Activated T-helper 17 cell treated with anti-CD3 and anti-CD28 coated beads, Interleukin-2, amount 50 U/mL, for 72 hours (primary cell): Measurements from ENCODE around the gene OLFML2A. TPM values are rescaled to one million over a fixed set of nuclear protein-coding genes. Genes with fewer than 3 reads are reported as not detected.
A peak's percentile ranks its signal among the peaks of the same experiment; 100 is the strongest.

Experiments
- ATAC-seq: fragments of 150-1000 bp; cut with Tn5 transposase; replicated peaks from 2 replicates; pipeline ENCODE4 v1.10.0; 2021; ENCODE audit warnings: mild to moderate bottlenecking, moderate library complexity
- H3K27ac Mint-ChIP-seq: one replicate; pipeline ENCODE4 v1.8.0; 2022; ENCODE audit warnings: mixed read lengths
- H3K27me3 Mint-ChIP-seq: one replicate; pipeline ENCODE4 v1.8.0; 2022; ENCODE audit warnings: mixed read lengths
- H3K36me3 Mint-ChIP-seq: one replicate; pipeline ENCODE4 v1.8.0; 2022; ENCODE audit warnings: low read depth, mild to moderate bottlenecking, mixed read lengths
- H3K4me1 Mint-ChIP-seq: one replicate; pipeline ENCODE4 v1.8.0; 2022; ENCODE audit warnings: mixed read lengths
- H3K4me3 Mint-ChIP-seq: one replicate; pipeline ENCODE4 v1.8.0; 2022; ENCODE audit warnings: mild to moderate bottlenecking, mixed read lengths
- H3K9me3 Mint-ChIP-seq: one replicate; pipeline ENCODE4 v1.8.0; 2022; ENCODE audit warnings: mixed read lengths
- total RNA-seq, 2 donors: library from RNA; stranded (reverse); gene quantifications; one replicate each; pipeline ENCODE4 v1.2.3, GENCODE V29; 2022

The OLFML2A gene
- total RNA-seq, 2 donors from 2014 or later = not detected

DNA sequence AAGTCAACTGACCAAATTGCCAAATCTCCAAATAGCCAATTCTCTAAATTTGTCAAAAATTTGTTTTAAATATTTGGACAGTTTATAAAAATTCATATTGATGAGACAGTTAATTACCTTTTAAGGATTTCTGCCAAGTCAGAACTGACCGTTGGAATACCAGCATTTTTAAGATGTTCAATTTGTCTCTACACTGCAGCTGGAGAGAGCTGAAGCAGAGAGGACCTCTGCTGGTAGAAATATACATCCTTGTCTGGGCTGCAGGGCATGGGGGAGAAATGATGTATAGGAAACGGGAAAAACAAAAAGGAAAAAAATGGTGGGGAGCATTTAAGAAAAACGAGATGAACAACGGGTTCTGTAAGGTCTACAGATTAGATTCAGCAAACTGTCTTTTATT is 22.6 kb upstream of the OLFML2A start:
- no peak for ATAC-seq
- Mint-ChIP-seq H3K27me3 (peaks cover 59% of the 10 kb centered on the region), H3K9me3 (no peaks in the 10 kb centered on the region), H3K27ac (no peak overlapping the region), H3K36me3 (no peaks in the 10 kb centered on the region), H3K4me3 (peak overlapping the region; percentile 5), H3K4me1 (peaks cover 9% of the 10 kb centered on the region)

DNA sequence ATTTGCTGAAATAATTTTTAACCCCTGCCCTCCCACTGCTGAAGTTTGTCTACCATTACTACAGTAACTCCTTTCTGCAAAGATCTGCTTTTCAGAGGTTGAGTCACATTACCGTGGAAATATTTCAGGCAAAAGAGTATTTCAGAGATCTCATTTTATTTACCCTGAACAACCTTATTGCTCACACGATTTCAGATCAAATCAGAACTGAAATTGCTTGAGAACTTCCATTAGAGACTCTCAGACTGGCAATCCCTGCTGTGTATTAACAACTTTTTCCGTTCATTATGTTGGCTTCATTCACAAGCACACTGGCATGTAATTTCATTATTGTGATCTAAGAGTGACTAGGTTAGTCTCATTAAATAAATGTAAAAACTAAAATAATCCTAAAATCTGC is 21.9 kb upstream of the OLFML2A start:
- no peak overlapping the region for H3K27ac Mint-ChIP-seq
- no peaks in the 10 kb centered on the region for H3K36me3 Mint-ChIP-seq
- H3K4me3 Mint-ChIP-seq = peak overlapping the region; percentile 5
- H3K4me1 Mint-ChIP-seq = peaks cover 9% of the 10 kb centered on the region
- no peaks in the 10 kb centered on the region for H3K9me3 Mint-ChIP-seq
- peak; percentile 73 for ATAC-seq
- peaks cover 61% of the 10 kb centered on the region for H3K27me3 Mint-ChIP-seq

DNA sequence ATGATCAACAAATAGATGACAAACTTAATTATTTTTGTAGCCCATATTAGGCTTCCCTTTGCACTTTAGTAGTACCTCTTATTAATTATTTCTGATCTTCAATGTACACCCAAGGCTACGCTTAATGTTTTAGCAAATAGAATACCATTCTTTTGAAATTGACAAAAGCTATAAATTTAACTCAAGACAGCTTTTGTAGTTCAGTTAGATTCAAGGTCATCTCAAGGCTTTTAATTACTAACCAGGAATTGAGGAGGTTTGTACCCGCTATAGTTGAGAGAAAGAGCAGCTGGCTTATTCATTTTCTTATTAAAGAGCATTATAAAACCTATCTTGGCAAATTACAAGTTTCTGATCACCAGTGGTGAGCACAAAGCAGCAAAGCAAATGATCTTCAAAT is 20.9 kb upstream of the OLFML2A start:
- no peak for ATAC-seq
- no peak overlapping the region for H3K4me3 Mint-ChIP-seq
- no peaks in the 10 kb centered on the region for H3K36me3 Mint-ChIP-seq
- H3K27ac Mint-ChIP-seq = no peak overlapping the region
- H3K9me3 Mint-ChIP-seq = no peaks in the 10 kb centered on the region
- H3K4me1 Mint-ChIP-seq = peaks cover 9% of the 10 kb centered on the region
- peaks cover 61% of the 10 kb centered on the region for H3K27me3 Mint-ChIP-seq

DNA sequence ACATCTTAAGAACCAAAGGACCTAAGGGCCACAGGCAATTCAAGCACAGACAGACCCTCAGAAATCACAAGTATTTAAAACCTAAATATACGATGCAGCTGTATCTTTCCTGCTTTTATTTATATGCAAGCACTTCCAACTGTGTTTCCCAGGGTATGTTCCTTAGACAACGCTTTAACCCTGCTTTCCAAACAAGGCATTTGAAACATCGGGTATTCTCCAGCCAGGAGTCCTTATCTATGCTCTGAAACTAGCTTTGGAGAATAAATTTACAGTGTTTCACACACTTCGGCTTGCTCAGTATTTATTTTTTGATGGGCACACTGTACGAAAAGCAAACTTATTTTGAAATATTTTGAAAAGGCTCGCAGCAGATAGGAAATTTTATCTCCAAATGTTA is 19.3 kb upstream of the OLFML2A start:
- peaks cover 9% of the 10 kb centered on the region for H3K4me1 Mint-ChIP-seq
- no peaks in the 10 kb centered on the region for H3K9me3 Mint-ChIP-seq
- H3K4me3 Mint-ChIP-seq = no peak overlapping the region
- peaks cover 71% of the 10 kb centered on the region for H3K27me3 Mint-ChIP-seq
- H3K36me3 Mint-ChIP-seq = no peaks in the 10 kb centered on the region
- no peak overlapping the region for H3K27ac Mint-ChIP-seq
- ATAC-seq = no peak

GRCh38 chr9:124758061-124758460 is 18.9 kb upstream of the OLFML2A start:
- ATAC-seq = no peak
- Mint-ChIP-seq H3K9me3 (no peaks in the 10 kb centered on the region), H3K4me3 (no peak overlapping the region), H3K27me3 (peaks cover 73% of the 10 kb centered on the region), H3K36me3 (no peaks in the 10 kb centered on the region), H3K4me1 (peaks cover 9% of the 10 kb centered on the region), H3K27ac (no peak overlapping the region)

GRCh38 chr9:124758691-124759090 is 18.2 kb upstream of the OLFML2A start:
- Mint-ChIP-seq H3K27me3 (peaks cover 75% of the 10 kb centered on the region), H3K9me3 (no peaks in the 10 kb centered on the region), H3K4me1 (peaks cover 9% of the 10 kb centered on the region), H3K27ac (no peak overlapping the region), H3K36me3 (no peaks in the 10 kb centered on the region), H3K4me3 (no peak overlapping the region)
- no peak for ATAC-seq

GRCh38 chr9:124759327-124759726 is 17.6 kb upstream of the OLFML2A start:
- Mint-ChIP-seq H3K36me3 (no peaks in the 10 kb centered on the region), H3K4me1 (peaks cover 9% of the 10 kb centered on the region), H3K27ac (no peak overlapping the region), H3K9me3 (no peaks in the 10 kb centered on the region), H3K27me3 (peaks cover 75% of the 10 kb centered on the region), H3K4me3 (no peak overlapping the region)
- no peak for ATAC-seq

DNA sequence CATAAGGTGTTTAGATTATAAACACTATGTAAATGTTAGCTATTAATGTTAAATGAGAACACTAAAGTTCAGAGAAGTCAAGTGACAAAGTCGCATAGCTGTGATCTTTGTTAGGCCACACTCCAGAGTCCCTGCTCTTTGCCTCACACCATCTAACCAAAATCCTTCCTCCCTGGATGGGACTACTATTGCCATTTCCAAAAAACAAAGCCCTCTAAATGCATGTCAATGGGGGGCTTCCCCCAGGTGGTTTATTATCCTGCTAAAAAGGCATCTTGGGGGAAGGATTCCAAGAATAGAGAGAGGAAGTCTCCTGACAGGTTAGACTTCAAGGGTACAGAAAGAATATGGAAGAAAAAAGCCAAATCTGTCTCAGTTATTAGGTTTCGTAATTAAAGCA is 16.2 kb upstream of the OLFML2A start:
- Mint-ChIP-seq H3K27ac (no peak overlapping the region), H3K36me3 (no peaks in the 10 kb centered on the region), H3K4me3 (no peak overlapping the region), H3K4me1 (no peaks in the 10 kb centered on the region), H3K9me3 (no peaks in the 10 kb centered on the region), H3K27me3 (peaks cover 68% of the 10 kb centered on the region)
- no peak for ATAC-seq

DNA sequence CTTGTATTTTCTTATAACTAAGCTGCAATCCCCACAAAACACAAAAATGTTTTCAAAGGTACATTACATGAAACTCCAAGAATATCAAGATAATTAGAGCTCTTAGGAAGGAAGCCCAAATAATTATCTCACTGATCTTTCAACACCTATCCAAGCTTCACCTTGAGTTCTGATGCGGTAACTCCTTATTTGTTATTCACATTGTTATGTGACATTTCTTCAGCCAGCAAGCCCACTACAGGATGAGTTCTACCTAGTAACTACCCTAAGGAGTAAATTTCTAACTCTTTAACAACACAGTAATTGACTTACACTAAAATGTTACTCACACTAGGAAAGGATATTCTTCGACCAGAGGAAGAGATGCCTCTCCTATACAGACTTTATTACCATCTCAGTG is 15.7 kb upstream of the OLFML2A start:
- Mint-ChIP-seq H3K4me3 (no peak overlapping the region), H3K4me1 (no peaks in the 10 kb centered on the region), H3K36me3 (no peaks in the 10 kb centered on the region), H3K27me3 (peaks cover 69% of the 10 kb centered on the region), H3K9me3 (no peaks in the 10 kb centered on the region), H3K27ac (no peak overlapping the region)
- ATAC-seq = no peak

GRCh38 chr9:124761710-124762109 is 15.2 kb upstream of the OLFML2A start:
- Mint-ChIP-seq H3K4me1 (no peaks in the 10 kb centered on the region), H3K27ac (no peak overlapping the region), H3K4me3 (no peak overlapping the region), H3K36me3 (no peaks in the 10 kb centered on the region), H3K9me3 (no peaks in the 10 kb centered on the region), H3K27me3 (peaks cover 68% of the 10 kb centered on the region)
- ATAC-seq = no peak

- no peaks in the 10 kb centered on the region for H3K4me1 Mint-ChIP-seq
- H3K9me3 Mint-ChIP-seq = no peaks in the 10 kb centered on the region
- peaks cover 67% of the 10 kb centered on the region for H3K27me3 Mint-ChIP-seq
- H3K36me3 Mint-ChIP-seq = no peaks in the 10 kb centered on the region
- no peak overlapping the region for H3K27ac Mint-ChIP-seq
- no peak overlapping the region for H3K4me3 Mint-ChIP-seq
- no peak for ATAC-seq
Observed at GRCh38 chr9:124762633-124763032, 14.3 kb upstream of the OLFML2A start.

GRCh38 chr9:124764774-124765438 is 12.0 kb upstream of the OLFML2A start:
- Mint-ChIP-seq H3K36me3 (peaks cover 9% of the 10 kb centered on the region), H3K27ac (no peak overlapping the region), H3K4me1 (peaks cover 9% of the 10 kb centered on the region), H3K9me3 (no peaks in the 10 kb centered on the region), H3K27me3 (peaks cover 68% of the 10 kb centered on the region), H3K4me3 (no peak overlapping the region)
- ATAC-seq = no peak

DNA sequence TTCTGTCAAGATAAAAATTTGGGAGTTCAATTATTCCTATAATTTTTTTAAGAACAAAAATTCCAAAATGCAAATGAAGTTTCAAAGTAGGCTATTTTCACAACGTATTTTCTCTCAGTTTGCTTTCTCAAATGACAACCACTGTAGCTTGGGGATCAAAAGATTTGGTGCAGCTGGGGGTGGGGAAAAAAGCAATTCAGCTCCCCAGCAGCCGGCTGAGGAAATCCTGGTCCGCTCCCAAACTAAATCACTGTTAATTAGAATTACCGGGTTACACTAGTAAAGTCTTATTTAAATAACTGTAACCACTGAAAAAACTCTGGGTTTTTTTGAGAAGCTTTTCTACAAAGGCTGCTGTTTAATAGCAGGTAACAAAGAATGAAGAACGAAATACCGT is 11.5 kb upstream of the OLFML2A start:
- peaks cover 9% of the 10 kb centered on the region for H3K36me3 Mint-ChIP-seq
- no peak for ATAC-seq
- peaks cover 14% of the 10 kb centered on the region for H3K4me1 Mint-ChIP-seq
- H3K4me3 Mint-ChIP-seq = no peak overlapping the region
- H3K9me3 Mint-ChIP-seq = no peaks in the 10 kb centered on the region
- H3K27me3 Mint-ChIP-seq = peaks cover 72% of the 10 kb centered on the region
- no peak overlapping the region for H3K27ac Mint-ChIP-seq

DNA sequence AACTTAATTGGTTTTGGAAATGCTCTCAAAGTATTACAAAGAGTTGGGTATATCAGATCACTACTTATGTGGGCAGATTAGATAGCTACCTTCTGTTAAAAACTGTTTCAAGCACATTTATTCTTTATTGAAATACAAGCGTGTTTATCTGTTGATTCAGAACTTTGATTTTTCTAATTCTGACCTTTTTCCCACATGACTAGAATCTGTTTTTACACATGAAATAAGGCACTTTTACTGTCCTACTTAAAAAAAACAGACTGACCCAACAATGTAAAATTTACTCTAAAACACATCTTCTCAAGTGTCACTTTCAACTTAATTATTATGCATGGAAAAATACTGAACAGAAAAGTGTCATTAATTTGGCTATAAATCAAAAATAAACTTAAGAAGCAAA is 10.6 kb upstream of the OLFML2A start:
- ATAC-seq = no peak
- H3K27me3 Mint-ChIP-seq = peaks cover 65% of the 10 kb centered on the region

GRCh38 chr9:124766815-124767554 is 9.9 kb upstream of the OLFML2A start:
- ATAC-seq = no peak
- H3K36me3 Mint-ChIP-seq = peaks cover 9% of the 10 kb centered on the region
- no peak overlapping the region for H3K27ac Mint-ChIP-seq
- H3K9me3 Mint-ChIP-seq = no peaks in the 10 kb centered on the region
- no peak overlapping the region for H3K4me3 Mint-ChIP-seq
- H3K4me1 Mint-ChIP-seq = peaks cover 15% of the 10 kb centered on the region
- peaks cover 60% of the 10 kb centered on the region for H3K27me3 Mint-ChIP-seq

More for the DNA sequence above, 10.6 kb upstream of the OLFML2A start:
- Mint-ChIP-seq H3K27ac (no peak overlapping the region), H3K4me1 (peaks cover 15% of the 10 kb centered on the region), H3K9me3 (no peaks in the 10 kb centered on the region), H3K4me3 (no peak overlapping the region), H3K36me3 (peaks cover 9% of the 10 kb centered on the region)
